Keratinocyte (primary cell): ENCODE data around the gene CDA.

Experiments
- EZH2 ChIP-seq: IDR thresholded peaks from one replicate; pipeline ENCODE4 v1.6.1; 2012; ENCODE audit warnings: inconsistent platforms, mild to moderate bottlenecking, low read length, moderate library complexity
- TF ChIP-seq, protein P1 (sequence below), 3 experiments: IDR thresholded peaks in 1 of 3; conservative IDR thresholded peaks in 1 of 3; optimal IDR thresholded peaks in 1 of 3; 2 replicates in 2 of 3; 3 replicates in 1 of 3; pipeline versions ENCODE3 to v1.5.1; 2011; ENCODE audit warnings: low read length in 3 of 3, mild to moderate bottlenecking in 3 of 3, moderate library complexity in 2 of 3, control low read depth in 1 of 3, inconsistent platforms in 1 of 3; ENCODE audit not compliant: insufficient read depth in 2 of 3; ENCODE audit errors: extremely low read depth in 1 of 3

DNA sequence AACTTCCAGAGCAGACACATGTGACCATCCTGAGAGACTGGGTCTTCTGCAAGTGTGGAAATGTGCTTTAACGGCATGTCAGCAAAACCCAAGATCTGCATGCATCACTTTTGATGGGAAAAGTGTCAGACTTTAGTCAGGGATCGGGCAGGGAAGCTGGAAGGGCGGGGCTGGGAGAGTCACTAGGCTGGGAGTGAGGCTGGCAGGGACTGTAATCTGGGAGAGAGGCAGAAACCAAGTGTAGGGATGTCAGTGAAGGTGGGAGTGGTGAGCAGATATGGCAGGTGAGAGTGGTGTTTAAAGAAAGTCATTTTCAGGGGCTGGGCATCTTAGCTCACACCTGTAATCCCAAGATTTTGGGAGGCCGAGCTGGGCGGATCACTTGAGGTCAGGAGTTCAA lies 11.3 kb downstream of the CDA start:
- no peak for TF ChIP-seq EZH2
- TF ChIP-seq, protein P1, sequence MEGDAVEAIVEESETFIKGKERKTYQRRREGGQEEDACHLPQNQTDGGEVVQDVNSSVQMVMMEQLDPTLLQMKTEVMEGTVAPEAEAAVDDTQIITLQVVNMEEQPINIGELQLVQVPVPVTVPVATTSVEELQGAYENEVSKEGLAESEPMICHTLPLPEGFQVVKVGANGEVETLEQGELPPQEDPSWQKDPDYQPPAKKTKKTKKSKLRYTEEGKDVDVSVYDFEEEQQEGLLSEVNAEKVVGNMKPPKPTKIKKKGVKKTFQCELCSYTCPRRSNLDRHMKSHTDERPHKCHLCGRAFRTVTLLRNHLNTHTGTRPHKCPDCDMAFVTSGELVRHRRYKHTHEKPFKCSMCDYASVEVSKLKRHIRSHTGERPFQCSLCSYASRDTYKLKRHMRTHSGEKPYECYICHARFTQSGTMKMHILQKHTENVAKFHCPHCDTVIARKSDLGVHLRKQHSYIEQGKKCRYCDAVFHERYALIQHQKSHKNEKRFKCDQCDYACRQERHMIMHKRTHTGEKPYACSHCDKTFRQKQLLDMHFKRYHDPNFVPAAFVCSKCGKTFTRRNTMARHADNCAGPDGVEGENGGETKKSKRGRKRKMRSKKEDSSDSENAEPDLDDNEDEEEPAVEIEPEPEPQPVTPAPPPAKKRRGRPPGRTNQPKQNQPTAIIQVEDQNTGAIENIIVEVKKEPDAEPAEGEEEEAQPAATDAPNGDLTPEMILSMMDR (optimal IDR thresholded peaks at IDR 0.05 in 1 of 3, IDR thresholded peaks at IDR 0.05 in 1 of 3, conservative IDR thresholded peaks at IDR 0.05 in 1 of 3; ENCODE audit: extremely low read depth in 1 of 3, insufficient read depth in 2 of 3, low read length in 3 of 3): no peak
